Left colon (tissue), 2 donors: ENCODE measurements around the gene PIK3R3. TPM values are rescaled to one million over a fixed set of nuclear protein-coding genes. Genes with fewer than 3 reads are reported as not detected.

Source experiments
- ATAC-seq: fragments of 200-7000 bp; cut with Tn5 transposase; one replicate; pipeline ENCODE4 v1.9.1; 2020; ENCODE audit warnings: mild to moderate bottlenecking, moderate library complexity
- DNase-seq, 2 donors: peaks; one replicate each; pipeline ENCODE4 v3.0.0-alpha.2; 2020
- intact Hi-C, 2 donors: fragments of 100-400 bp; cut with DNase I in 1 of 2; cut with micrococcal nuclease in 1 of 2; formaldehyde crosslinking; loops; one replicate each; pipeline versions ENCODE4 v1.11.2 to v1.14.0; 2022; cut with DNase I, micrococcal nuclease
- long read RNA-seq: library from polyadenylated mRNA; unstranded; transcript quantifications from one replicate; pipeline ENCODE4 v2.0.0, GENCODE V29; 2021
- total RNA-seq, 2 donors: library from RNA; stranded (reverse); fragmentation: NEBNext Ultra II Directional; extraction: Animal tissue kit (Norgen Biotek cat#: 25700); gene quantifications; one replicate each; pipeline ENCODE4 v1.2.1, GENCODE V29; 2021
- donor health status: DM: no; HTN: no; CAD: no.
- donor health status: DM: yes; HTN: yes; CAD: no.

The PIK3R3 gene
- total RNA-seq, result 1 to 10 TPM; 7.8 to 9.3 TPM
- long read RNA-seq, full-length matches to known transcripts, result 10 of 18 reads
- long read RNA-seq, partial matches to known transcripts, result 4 of 18 reads
- long read RNA-seq, other reads (novel, unspliced or antisense), result 4 of 18 reads

- intact Hi-C loops, result no loop called here
Observed at GRCh38 chr1:46132529-46133180, at the start of gene PIK3R3. Gene PIK3R3 (minus strand): TSS chr1:46132629. CDS start chr1:46131952, 677 bp downstream.

GRCh38 chr1:46181343-46182260 is 49.2 kb upstream of the PIK3R3 start:
- DNase-seq, result peak in 1 of 2 donors; percentile 39

More at GRCh38 chr1:46132529-46133180, at the start of gene PIK3R3:
- peak; percentile 97 for ATAC-seq
- DNase-seq, result peak; percentile 95 to 98

GRCh38 chr1:46180082-46180616 is 47.7 kb upstream of the PIK3R3 start:
- intact Hi-C loops, result loop anchor here in 1 of 2 donors (5.0 kb wide), 1 partner anchor 143 kb away; no protein-coding TSS in a partner anchor
- DNase-seq (peak; percentile 92 to 94), ATAC-seq (peak; percentile 69)

More at GRCh38 chr1:46181343-46182260, 49.2 kb upstream of the PIK3R3 start:
- intact Hi-C loops, result loop anchor here in 1 of 2 donors (5.0 kb wide), 1 partner anchor 144 kb away; no protein-coding TSS in a partner anchor
- ATAC-seq, result peak; percentile 34

GRCh38 chr1:46179138-46180081 is 47.0 kb upstream of the PIK3R3 start:
- DNase-seq, result peak; percentile 81 to 87
- ATAC-seq, result peak; percentile 55
- intact Hi-C loops, result loop anchor here (2.0 to 5.0 kb wide), 2 partner anchors 142 to 143 kb away; no protein-coding TSS in a partner anchor

- ATAC-seq (no peak), DNase-seq (no peak)
- intact Hi-C loops, result no loop called here
Observed at GRCh38 chr1:46176211-46176865, 43.9 kb upstream of the PIK3R3 start, which contains the start of gene P3R3URF. Gene P3R3URF (minus strand): TSS chr1:46176488. CDS start chr1:46176471, 17 bp downstream.

GRCh38 chr1:46175243-46175642 is 42.8 kb upstream of the PIK3R3 start:
- intact Hi-C loops, result no loop called here
- DNase-seq, result no peak
- no peak for ATAC-seq

GRCh38 chr1:46174448-46175231 is 42.2 kb upstream of the PIK3R3 start, which contains the start of gene TSPAN1:
Gene TSPAN1 (plus strand): TSS chr1:46175087. CDS start chr1:46181108, 6,021 bp downstream.
- DNase-seq, result no peak
- ATAC-seq, result no peak
- intact Hi-C loops, result no loop called here

GRCh38 chr1:46173361-46173856 is 41.0 kb upstream of the PIK3R3 start:
- ATAC-seq, result no peak
- intact Hi-C loops, result no loop called here
- DNase-seq, result no peak

- intact Hi-C loops, result no loop called here
- DNase-seq (no peak), ATAC-seq (peak; percentile 43)
Observed at GRCh38 chr1:46172321-46172720, 39.9 kb upstream of the PIK3R3 start.

GRCh38 chr1:46171871-46172270 is 39.4 kb upstream of the PIK3R3 start:
- DNase-seq (peak in 1 of 2 donors; percentile 66), ATAC-seq (peak; percentile 67)
- intact Hi-C loops, result no loop called here

- intact Hi-C loops, result no loop called here
- DNase-seq (no peak), ATAC-seq (no peak)
Observed at GRCh38 chr1:46171351-46171750, 38.9 kb upstream of the PIK3R3 start.

GRCh38 chr1:46169811-46170454 is 37.5 kb upstream of the PIK3R3 start:
- no peak for ATAC-seq
- intact Hi-C loops, result no loop called here

GRCh38 chr1:46168477-46168876 is 36.0 kb upstream of the PIK3R3 start:
- intact Hi-C loops, result no loop called here
- DNase-seq, result no peak
- ATAC-seq, result no peak

More at GRCh38 chr1:46169811-46170454, 37.5 kb upstream of the PIK3R3 start:
- DNase-seq, result no peak

GRCh38 chr1:46166521-46167462 is 34.4 kb upstream of the PIK3R3 start:
- peak in 1 of 2 donors; percentile 59 for DNase-seq
- intact Hi-C loops, result no loop called here
- peak; percentile 57 for ATAC-seq

GRCh38 chr1:46160212-46160611 is 27.8 kb upstream of the PIK3R3 start:
- no peak for ATAC-seq
- no peak for DNase-seq
- intact Hi-C loops, result no loop called here
